Measurements from ENCODE around the gene CDK5RAP2. TPM values are rescaled to one million over a fixed set of nuclear protein-coding genes. Genes with fewer than 3 reads are reported as not detected.
A peak's percentile ranks its signal among the peaks of the same experiment; 100 is the strongest.

CDK5RAP2 gene
- total RNA-seq, 1 donor from 2014 or later: 54.7 TPM

DNA sequence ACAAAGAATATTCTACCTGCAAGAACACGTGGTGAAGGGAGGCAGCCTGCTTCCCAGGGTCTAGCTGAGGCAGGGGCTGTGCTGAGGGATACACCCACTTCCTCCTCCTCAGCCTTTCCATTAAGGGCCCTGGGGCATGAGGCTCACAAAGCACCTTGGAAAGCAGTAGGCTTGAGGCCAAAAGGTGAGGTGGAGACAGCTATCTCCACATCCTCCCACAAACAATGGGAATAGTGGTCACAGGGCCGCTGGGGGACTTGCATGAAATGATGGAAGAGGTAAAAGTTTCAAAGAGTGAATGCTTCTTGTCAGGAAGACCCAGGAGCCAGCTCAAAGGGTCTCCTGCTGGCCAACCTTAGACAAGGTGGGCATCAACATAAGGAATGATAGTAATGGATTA, 207.9 kb downstream of the CDK5RAP2 start:
- ATAC-seq (no peak), DNase-seq (no peak)
- Histone ChIP-seq H3K36me3 (no peaks in the 10 kb centered on the region), H3K4me1 (no peaks in the 10 kb centered on the region), H3K27ac (no peak overlapping the region), H3K9me3 (no peaks in the 10 kb centered on the region), H3K27me3 (ENCODE audit: low read depth) (no peaks in the 10 kb centered on the region), H3K4me3 (no peak overlapping the region)
- TF ChIP-seq, protein P1, sequence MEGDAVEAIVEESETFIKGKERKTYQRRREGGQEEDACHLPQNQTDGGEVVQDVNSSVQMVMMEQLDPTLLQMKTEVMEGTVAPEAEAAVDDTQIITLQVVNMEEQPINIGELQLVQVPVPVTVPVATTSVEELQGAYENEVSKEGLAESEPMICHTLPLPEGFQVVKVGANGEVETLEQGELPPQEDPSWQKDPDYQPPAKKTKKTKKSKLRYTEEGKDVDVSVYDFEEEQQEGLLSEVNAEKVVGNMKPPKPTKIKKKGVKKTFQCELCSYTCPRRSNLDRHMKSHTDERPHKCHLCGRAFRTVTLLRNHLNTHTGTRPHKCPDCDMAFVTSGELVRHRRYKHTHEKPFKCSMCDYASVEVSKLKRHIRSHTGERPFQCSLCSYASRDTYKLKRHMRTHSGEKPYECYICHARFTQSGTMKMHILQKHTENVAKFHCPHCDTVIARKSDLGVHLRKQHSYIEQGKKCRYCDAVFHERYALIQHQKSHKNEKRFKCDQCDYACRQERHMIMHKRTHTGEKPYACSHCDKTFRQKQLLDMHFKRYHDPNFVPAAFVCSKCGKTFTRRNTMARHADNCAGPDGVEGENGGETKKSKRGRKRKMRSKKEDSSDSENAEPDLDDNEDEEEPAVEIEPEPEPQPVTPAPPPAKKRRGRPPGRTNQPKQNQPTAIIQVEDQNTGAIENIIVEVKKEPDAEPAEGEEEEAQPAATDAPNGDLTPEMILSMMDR (IDR thresholded peaks at IDR 0.05): no peak
- intact Hi-C loops (cut with DNase I): no loop called here

DNA sequence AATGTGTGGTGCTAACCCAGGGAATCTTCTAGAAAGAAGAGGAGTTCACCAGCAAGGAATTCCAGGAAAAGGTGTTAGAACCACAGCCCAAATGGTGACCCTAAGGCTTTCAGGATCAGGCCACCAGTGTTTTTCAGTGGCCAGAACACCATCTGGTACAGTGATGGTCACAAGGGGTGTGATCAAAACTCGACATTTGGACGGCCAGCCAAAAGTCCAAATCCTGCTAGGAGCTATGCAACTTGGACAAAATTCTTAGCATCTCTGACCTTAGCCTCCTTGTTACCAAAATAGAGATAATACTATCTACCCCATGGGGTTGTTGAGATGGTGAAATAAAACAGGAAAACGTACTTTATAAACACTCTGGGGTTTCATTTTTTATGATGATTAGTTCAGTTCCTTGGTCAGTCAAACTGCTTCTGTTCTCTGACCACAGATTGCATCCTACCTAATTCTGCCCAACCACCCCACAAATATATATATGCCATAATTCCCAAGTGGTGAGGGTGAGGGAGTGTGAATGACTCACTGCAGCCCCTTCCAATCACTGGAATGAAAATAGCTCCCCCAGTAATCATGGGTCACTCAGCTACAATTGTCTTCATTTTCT, 210.3 kb downstream of the CDK5RAP2 start:
- TF ChIP-seq, protein P1 (IDR thresholded peaks at IDR 0.05): no peak
- intact Hi-C loops (cut with DNase I): no loop called here

DNA sequence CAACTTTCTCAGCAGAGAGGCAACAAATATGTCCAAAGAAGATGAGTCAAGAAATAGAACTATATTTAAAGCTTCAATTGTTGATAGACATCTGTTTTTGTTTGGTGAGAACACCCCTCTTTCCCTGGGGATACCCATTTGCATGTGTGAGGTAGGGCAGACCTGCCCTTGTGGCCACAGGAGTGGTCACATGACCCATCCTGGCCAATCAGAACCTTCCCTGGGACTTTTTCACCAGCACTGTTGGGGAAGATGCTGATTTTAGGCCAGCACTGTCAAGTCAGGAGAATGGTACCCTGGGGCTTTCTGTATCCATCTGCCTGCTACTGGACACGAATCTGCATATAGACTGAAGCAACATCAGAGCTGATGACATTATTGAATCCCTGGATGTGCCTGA, 211.2 kb downstream of the CDK5RAP2 start:
- Histone ChIP-seq H3K27ac (no peak overlapping the region), H3K9me3 (no peaks in the 10 kb centered on the region), H3K4me3 (no peak overlapping the region), H3K27me3 (ENCODE audit: low read depth) (no peaks in the 10 kb centered on the region), H3K4me1 (peaks cover 7% of the 10 kb centered on the region), H3K36me3 (no peaks in the 10 kb centered on the region)
- DNase-seq (no peak), ATAC-seq (no peak)
- TF ChIP-seq, protein P1 (IDR thresholded peaks at IDR 0.05): no peak
- intact Hi-C loops (cut with DNase I): no loop called here

More for the DNA sequence above, 210.3 kb downstream of the CDK5RAP2 start:
- ATAC-seq (no peak), DNase-seq (no peak)
- Histone ChIP-seq H3K27ac (no peak overlapping the region), H3K4me1 (peaks cover 7% of the 10 kb centered on the region), H3K4me3 (no peak overlapping the region), H3K9me3 (no peaks in the 10 kb centered on the region), H3K36me3 (no peaks in the 10 kb centered on the region), H3K27me3 (ENCODE audit: low read depth) (no peaks in the 10 kb centered on the region)

DNA sequence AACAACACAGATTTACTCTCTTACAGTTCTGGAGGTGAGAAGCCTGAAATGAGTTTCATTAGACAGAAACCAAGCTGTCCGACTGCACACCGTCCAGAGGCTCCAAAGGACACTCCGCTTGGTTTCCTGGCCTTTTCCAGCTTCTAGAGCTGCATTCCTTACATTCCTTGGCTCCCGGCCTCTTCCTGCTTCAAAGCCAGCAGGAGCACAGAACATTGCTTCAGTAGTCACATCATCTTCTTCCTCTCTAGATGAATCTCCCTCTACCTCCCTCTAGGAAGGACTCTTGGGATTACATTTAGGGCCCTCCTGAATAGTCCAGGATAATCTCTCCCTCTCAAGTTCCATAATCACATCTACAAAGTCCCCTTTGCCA, 213.3 kb downstream of the CDK5RAP2 start:
- Histone ChIP-seq H3K36me3 (no peaks in the 10 kb centered on the region), H3K27me3 (ENCODE audit: low read depth) (no peaks in the 10 kb centered on the region), H3K9me3 (no peaks in the 10 kb centered on the region), H3K4me3 (no peak overlapping the region), H3K4me1 (peaks cover 7% of the 10 kb centered on the region), H3K27ac (peak overlapping the region; percentile 31)
- ATAC-seq (peak; percentile 79 to 84), DNase-seq (no peak)
- intact Hi-C loops (cut with DNase I): no loop called here
- TF ChIP-seq, protein P1 (IDR thresholded peaks at IDR 0.05): peak; percentile 24

DNA sequence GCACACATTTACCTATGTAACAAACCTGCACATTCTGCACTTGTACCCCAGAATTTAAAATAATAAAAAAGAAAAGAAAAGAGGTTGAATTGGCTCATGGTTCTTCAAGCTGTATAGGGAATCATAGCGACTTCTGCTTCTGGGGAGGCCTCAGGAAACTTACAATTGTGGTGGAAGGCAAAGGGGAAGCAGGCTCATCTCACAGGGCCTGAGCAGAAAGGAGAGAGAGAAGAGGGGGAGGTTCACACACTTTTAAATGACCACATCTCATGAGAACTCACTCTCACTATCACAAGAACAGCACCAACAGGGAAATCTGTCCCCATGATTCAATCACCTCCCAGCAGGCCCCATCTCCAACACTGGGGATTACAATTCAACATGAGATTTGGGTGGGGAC, 214.6 kb downstream of the CDK5RAP2 start:
- no peaks in the 10 kb centered on the region for H3K27me3 ChIP-seq (ENCODE audit: low read depth)
- ATAC-seq: no peak
- H3K36me3 ChIP-seq: no peaks in the 10 kb centered on the region
- intact Hi-C loops (cut with DNase I): no loop called here
- no peaks in the 10 kb centered on the region for H3K9me3 ChIP-seq
- H3K4me1 ChIP-seq: peaks cover 7% of the 10 kb centered on the region
- TF ChIP-seq, protein P1 (IDR thresholded peaks at IDR 0.05): no peak
- no peak overlapping the region for H3K4me3 ChIP-seq
- H3K27ac ChIP-seq: no peak overlapping the region
- no peak for DNase-seq
